Epithelial cell of esophagus (primary cell): ENCODE data around the gene APLF.
"Not testable (repeated sequence)": the region's sequence is repeated elsewhere in the genome, so short reads cannot be mapped to it uniquely, and the experiment has no call there.

Experiments
- DNase-seq: peaks from one replicate; pipeline ENCODE4 v3.0.0; 2010; ENCODE audit warnings: low read depth
- H3K4me3 ChIP-seq: 2 replicates; pipeline ENCODE4 v1.5.1; 2011; ENCODE audit warnings: mild to moderate bottlenecking, low read length, control low read depth
- TF ChIP-seq, protein P1 (sequence below): IDR thresholded peaks from 2 replicates; pipeline ENCODE4 v1.5.1; 2011; ENCODE audit warnings: low read depth, mild to moderate bottlenecking, low read length, control low read depth, inconsistent platforms; ENCODE audit not compliant: insufficient read depth; ENCODE audit errors: missing control alignments

Gene APLF

DNA sequence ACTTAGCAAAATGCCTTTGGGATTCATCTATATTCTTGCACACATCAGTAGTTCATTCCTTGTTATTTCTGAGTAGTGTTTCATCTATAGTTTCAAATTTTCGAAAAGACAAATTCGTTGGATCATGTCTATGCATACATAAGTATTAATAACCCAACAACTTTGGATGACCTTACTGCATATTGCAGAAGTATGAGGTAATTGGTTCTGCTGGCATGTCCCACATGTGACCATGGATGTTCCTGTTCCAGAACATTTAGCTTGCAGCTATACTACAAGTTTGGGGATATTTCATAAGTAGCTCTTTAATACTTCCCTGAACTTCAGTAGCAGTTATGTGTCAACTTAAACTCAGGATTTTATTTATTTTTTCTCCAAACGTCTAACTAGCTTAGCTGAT lies 44.9 kb downstream of the APLF start:
- TF ChIP-seq, protein P1, sequence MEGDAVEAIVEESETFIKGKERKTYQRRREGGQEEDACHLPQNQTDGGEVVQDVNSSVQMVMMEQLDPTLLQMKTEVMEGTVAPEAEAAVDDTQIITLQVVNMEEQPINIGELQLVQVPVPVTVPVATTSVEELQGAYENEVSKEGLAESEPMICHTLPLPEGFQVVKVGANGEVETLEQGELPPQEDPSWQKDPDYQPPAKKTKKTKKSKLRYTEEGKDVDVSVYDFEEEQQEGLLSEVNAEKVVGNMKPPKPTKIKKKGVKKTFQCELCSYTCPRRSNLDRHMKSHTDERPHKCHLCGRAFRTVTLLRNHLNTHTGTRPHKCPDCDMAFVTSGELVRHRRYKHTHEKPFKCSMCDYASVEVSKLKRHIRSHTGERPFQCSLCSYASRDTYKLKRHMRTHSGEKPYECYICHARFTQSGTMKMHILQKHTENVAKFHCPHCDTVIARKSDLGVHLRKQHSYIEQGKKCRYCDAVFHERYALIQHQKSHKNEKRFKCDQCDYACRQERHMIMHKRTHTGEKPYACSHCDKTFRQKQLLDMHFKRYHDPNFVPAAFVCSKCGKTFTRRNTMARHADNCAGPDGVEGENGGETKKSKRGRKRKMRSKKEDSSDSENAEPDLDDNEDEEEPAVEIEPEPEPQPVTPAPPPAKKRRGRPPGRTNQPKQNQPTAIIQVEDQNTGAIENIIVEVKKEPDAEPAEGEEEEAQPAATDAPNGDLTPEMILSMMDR, result no peak
- no peak for DNase-seq
- no peak overlapping the region for H3K4me3 ChIP-seq

DNA sequence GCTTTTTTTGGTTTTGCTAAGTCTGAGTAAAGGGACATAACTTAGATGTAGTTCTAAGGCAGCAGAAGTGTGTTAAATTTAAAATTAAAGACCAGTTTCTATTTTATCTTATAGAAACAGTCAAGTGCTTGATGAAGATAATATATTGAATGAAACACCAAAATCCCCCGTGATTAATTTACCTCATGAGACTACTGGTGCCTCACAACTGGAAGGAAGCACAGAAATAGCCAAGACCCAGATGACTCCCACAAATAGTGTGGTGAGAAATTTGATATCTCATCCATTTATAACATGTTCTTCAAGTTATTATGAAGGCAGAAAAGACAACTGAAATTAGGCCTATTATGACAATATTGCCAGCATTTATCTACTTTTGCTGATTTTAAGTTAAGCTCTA lies 45.6 kb downstream of the APLF start:
- no peak overlapping the region for H3K4me3 ChIP-seq
- DNase-seq, result no peak
- TF ChIP-seq, protein P1, result no peak

DNA sequence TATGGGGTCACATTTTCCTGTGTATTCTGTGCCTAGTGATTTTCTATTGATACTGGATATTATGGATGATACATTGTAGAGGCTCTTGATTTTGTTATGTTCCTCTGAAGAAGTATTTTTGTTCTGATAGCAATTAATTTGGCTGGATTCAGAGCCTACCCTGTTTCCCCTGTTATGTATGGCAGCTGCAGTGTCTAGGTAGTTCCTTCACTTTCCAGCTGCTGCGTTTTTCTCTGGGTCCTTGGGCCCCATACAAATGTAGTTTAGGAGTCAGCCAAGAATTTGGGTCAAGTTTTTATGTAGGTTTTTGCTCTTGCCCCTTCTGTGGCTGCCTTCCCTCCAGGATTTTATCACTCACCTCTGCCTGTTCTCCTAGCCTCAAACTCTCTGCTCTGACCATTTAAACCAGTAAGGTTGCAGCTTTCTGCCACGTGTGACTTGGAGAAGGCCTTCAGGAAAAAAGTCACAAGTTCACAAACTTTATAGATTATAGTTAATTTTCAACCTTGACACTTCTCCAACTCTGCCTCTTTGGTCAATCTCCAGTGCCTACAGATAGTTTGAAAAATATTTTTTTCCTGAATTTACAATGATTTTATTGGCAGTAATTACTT lies 47.0 kb downstream of the APLF start:
- TF ChIP-seq, protein P1, result no peak
- no peak overlapping the region for H3K4me3 ChIP-seq
- DNase-seq, result no peak

DNA sequence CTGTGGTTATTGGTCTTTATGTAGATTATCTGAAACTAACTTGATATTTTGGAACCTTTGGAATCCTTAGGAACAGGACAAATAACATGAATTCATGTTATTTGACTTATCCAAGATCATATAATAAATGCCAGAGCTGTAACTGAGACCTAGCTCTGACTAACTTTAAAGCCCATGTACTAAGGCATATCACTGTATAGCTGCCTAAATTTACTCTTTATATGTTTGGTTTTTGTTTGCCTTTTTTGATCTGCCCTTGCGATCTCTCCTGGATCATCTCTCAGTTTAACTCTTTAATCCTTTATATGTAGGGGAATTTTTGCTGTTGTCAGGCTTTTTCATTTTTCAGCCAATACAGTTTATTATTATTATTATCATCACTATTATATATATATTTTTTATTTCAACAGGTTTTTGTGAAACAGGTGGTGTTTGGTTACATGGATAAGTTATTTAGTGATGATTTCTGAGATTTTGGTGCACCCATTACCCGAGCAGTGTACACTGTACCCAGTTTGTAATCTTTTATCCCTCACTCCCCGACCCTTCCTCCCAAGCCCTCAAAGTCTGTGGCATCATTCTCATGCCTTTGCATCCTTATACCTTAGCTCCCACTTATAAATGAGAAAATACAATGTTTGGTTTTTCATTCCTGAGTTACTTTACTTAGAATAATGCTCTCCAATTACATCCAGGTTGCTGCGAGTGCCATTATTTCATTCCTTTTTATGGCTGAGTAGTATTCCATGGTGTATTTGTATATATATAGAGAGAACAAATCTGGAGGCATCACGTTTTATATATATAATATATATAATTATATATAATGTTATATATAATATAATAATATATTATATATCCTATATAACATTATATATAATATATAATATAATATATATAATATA lies 48.9 kb downstream of the APLF start:
- DNase-seq, result no peak
- TF ChIP-seq, protein P1, result no peak
- no peak overlapping the region for H3K4me3 ChIP-seq

DNA sequence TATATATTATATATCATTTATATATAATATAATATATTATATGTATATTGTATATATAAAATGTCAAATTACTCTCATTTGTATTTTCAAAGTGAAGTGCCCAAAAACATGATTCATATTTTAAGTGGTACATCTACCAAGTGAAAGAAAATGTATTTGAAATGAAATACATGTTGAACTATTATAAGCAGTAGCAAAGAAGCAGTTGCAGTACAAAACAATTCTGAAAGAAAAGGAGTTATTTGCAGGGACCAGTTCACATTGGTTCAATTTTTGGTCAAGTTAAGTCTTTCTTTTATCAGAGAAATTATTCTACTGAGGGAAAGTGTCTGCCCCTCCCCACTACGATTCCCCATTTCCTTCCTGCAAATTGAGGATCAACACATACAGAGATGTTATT lies 51.9 kb downstream of the APLF start:
- TF ChIP-seq, protein P1, result no peak
- H3K4me3 ChIP-seq, result no peak overlapping the region
- DNase-seq, result no peak

DNA sequence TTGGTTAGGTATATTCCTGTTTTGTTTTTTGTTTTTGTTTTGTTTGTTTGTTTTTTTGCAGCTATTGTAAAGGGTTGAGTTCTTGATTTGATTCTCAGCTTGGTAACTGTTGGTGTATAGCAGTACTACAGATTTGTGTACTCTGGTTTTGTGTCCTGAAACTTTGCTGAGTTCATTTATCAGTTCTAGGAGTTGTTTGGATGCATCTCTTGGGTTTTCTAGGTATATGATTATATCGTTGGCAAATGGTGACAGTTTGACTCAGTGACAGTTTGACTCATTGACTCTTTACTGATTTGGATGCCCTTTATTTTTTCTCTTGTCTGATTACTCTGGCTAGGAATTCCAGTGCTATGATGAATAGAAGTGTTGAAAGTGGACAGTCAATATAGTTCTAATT lies 53.7 kb downstream of the APLF start:
- no peak for DNase-seq
- TF ChIP-seq, protein P1, result no peak
- H3K4me3 ChIP-seq, result no peak overlapping the region

DNA sequence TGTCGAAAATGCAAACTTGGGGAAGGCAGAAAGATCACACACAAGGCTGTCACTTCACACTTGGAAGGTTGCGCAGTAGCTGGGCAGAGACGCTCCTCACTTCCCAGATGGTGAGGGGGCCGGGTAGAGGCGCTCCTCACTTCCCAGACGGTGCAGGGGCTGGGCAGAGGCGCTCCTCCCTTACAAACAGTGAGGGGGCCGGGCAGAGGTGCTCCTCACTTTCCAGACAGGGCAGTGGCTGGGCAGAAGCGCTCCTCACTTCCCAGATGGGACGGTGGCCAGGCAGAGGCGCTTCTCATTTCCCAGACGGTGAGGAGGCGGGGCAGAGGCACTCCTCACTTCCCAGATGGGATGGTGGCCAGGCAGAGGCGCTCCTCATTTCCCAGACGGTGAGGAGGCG lies 59.6 kb downstream of the APLF start:
- not testable (repeated sequence) for H3K4me3 ChIP-seq, DNase-seq

DNA sequence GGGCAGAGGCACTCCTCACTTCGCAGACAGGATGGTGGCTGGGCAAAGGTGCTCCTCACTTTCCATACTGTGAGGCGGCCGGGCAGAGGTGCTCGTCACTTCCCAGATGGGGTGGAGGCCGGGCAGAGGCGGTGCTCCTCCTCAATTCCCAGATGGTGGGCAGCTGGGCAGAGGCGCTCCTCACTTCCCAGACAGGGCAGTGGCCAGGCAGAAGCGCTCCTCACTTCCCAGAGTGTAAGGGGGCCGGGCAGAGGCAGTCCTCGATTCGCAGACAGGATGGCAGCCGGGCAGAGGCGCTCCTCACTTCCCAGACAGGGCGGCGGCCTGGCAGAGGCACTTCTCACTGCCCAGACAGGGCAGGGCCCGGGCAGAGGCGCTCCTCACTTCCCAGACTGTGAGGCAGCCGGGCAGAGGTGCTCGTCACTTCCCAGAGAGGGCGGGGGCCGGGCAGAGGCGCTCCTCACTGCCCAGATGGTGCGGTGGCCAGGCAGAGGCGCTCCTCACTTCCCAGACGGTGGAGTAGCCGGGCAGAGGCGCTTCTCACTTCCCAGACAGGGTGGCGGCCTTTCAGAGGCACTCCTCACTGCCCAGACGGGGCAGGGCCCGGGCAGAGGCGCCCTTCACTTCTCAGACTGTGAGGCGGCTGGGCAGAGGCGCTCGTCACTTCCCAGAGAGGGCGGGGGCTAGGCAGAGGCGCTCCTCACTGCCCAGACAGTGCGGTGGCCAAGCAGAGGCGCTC lies 60.1 kb downstream of the APLF start:
- not testable (repeated sequence) for DNase-seq

DNA sequence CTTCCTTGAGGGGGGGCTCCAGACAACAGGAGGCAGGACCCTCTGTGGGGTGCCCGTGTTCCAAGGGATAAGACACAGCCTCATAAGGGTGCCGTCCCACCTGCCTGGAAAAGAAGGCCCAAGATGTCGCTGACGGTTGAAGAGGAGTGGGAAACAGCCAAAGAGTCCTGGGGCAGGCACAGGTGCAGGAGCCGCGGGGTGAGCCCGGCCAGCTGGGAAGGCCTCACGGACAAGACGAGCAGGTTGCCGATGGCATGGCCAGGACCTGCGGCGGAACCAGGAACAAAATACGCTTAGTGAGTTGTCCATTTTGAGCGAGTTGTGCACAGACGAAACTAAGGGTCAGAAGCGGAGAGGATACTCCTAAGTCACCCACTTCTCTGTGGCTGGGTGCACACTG lies 61.8 kb downstream of the APLF start:
- not testable (repeated sequence) for H3K4me3 ChIP-seq, DNase-seq

More for the DNA sequence above, 60.1 kb downstream of the APLF start:
- not testable (repeated sequence) for H3K4me3 ChIP-seq

DNA sequence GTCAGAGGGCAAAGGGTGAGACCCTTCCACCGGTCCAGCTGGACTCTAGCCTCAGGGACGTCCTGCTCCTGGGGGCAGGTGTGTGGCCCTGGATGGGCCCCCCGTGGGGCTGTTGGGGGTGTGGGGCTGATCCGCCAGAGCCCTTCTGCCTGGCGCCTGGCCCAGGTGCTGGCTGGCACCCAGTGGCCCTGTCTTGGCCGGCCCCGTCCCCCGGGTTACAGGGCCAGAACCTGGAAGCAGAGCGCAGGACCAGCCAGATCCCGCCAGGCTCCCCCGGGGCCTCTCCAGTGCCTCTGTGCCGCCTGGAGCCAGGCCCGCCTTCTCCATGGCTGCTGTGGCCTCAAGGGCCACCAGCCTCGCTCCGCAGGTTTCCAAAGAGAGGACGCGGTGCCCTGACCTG lies 62.3 kb downstream of the APLF start:
- not testable (repeated sequence) for H3K4me3 ChIP-seq, DNase-seq
